HL-60 (cell line): ENCODE measurements around the gene CSNK1G1.

Experiments
- POLR2AphosphoS5 ChIP-seq: IDR thresholded peaks from 2 replicates; pipeline ENCODE4 v1.6.1; 2012; ENCODE audit warnings: low read depth
- TF ChIP-seq, protein P1 (sequence below): IDR thresholded peaks from one replicate; pipeline ENCODE4 v1.5.1; 2011; ENCODE audit warnings: low read length, control low read depth, inconsistent platforms; ENCODE audit not compliant: insufficient read depth

DNA sequence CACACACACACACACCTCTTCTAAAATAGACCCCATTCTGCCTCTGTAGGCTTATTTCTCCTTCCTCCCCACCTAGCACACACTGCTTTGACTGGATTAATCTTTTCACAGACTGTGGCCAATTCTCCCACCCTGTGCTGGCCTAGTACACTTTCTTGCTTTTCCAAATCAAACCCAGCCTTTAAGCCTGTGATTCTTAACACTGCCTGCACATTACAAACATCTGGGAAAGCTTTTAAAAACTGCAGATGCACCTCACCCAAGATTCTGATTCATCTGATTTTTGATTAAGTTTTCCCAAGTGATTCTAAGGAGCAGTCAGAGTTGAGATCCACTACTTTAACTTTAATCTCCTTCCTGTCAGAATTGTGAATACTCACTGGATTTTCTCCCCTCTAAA, 12.8 kb downstream of the CSNK1G1 start:
- TF ChIP-seq POLR2AphosphoS5 = no peak
- TF ChIP-seq, protein P1, sequence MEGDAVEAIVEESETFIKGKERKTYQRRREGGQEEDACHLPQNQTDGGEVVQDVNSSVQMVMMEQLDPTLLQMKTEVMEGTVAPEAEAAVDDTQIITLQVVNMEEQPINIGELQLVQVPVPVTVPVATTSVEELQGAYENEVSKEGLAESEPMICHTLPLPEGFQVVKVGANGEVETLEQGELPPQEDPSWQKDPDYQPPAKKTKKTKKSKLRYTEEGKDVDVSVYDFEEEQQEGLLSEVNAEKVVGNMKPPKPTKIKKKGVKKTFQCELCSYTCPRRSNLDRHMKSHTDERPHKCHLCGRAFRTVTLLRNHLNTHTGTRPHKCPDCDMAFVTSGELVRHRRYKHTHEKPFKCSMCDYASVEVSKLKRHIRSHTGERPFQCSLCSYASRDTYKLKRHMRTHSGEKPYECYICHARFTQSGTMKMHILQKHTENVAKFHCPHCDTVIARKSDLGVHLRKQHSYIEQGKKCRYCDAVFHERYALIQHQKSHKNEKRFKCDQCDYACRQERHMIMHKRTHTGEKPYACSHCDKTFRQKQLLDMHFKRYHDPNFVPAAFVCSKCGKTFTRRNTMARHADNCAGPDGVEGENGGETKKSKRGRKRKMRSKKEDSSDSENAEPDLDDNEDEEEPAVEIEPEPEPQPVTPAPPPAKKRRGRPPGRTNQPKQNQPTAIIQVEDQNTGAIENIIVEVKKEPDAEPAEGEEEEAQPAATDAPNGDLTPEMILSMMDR = no peak
